NOMO-1 (cell line): ENCODE data around the gene ANKS1A.

Source experiments
- DNase-seq, 2 experiments: peaks; one replicate each; lab custom pipeline; 2025; ENCODE audit not compliant: unreplicated experiment in 2 of 2; lab: John Stamatoyannopoulos, UW

The ANKS1A gene

DNA sequence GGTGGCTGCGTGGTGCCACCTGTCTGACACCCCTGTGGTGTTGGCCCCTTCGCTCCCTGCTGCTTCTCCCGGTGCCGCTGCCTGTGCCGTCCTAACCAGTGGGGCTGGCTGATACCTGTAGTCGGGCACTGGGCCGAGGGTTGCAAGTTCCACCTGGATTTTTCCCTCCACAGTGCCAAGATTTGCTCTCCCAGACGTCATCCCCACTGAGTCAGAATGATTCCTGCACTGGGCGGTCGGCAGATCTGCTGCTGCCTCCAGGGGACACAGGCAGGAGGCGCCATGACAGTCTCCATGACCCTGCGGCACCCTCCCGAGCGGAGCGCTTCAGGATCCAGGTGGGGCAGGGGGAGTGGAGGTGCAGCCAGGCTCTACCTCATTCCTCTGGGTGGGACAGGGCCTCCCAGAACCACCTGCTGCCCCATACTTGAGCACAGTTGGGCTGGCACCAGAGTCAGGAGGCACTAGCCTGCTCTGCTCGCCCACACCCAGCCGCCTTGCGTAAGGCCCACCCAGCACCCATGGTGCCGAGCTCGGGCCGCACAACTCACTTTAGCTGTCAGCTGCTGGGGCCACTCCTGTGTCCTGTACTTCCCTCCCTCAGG lies 191.9 kb downstream of the ANKS1A start:
- no peak for DNase-seq

GRCh38 chr6:35081426-35081851 lies 192.4 kb downstream of the ANKS1A start:
- DNase-seq, result peak; percentile 76 to 80

- DNase-seq, result no peak
These were observed 193.1 kb downstream of the ANKS1A start for GRCh38 chr6:35082046-35082732.

DNA sequence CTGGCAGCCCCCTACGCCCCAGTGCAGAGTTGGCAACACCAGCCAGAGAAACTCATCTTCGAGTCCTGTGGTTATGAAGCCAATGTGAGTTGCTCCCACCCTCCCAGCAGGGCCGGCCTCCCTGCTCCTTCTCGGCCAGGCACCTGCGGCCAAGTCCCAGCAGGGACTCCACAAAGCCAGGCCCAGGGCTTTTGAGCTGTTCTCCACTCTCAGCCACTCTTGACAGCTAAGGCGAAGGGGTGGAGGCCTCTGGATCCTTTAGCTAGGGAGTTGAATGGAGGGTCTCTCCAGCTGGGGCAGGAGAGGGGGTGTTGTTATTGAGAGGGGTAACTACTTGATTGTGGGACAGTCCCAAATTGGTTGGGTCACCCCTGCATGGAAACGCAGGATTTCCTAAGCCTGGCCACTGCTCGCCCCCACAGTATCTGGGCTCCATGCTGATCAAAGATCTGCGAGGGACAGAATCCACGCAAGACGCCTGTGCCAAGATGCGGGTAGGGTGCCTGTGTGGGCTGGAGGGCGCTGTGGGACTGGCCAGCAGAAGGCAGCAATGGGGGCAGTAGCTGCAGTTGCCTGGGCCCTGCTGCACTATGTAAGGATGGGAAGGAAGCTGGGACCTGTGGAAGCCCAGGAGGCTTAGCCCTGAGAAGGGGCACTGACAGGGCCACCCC lies 193.8 kb downstream of the ANKS1A start:
- no peak for DNase-seq

- no peak for DNase-seq
These were observed 194.5 kb downstream of the ANKS1A start for GRCh38 chr6:35083507-35083906.

GRCh38 chr6:35084041-35084491 lies 195.0 kb downstream of the ANKS1A start:
- no peak for DNase-seq

DNA sequence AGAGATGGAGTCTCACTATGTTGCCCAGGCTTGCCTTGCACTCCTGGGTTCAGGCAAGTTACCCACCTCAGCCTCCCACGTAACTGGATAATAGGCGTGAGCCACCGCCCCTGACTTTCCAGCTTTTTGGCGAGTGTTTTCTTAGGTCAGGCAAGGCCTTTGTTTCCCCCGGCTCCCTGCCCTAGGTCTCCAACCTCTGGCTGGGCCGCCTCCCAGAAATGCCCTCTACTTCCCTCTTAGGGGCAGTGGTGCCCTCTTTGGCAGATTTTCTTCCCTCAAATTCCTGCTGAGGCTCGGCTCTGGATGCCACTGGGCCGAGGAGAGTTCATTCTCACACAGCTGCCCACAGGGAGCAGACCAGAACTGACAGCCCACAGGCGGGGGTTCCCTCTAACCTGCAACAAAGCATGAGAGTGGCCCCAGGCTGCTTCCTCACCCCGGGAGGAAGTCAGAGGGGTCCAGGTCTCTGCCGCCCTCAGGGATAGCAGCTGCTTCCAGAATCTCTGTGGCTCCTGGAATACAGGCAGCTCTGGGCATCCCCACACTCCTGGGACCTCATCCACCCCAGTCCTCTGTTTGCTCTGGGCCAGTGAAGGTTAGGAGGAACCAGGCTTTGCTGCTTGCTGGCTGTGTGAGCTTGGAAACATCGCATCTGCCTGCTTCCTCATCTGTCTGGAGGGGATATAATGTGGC lies 195.6 kb downstream of the ANKS1A start:
- no peak for DNase-seq

DNA sequence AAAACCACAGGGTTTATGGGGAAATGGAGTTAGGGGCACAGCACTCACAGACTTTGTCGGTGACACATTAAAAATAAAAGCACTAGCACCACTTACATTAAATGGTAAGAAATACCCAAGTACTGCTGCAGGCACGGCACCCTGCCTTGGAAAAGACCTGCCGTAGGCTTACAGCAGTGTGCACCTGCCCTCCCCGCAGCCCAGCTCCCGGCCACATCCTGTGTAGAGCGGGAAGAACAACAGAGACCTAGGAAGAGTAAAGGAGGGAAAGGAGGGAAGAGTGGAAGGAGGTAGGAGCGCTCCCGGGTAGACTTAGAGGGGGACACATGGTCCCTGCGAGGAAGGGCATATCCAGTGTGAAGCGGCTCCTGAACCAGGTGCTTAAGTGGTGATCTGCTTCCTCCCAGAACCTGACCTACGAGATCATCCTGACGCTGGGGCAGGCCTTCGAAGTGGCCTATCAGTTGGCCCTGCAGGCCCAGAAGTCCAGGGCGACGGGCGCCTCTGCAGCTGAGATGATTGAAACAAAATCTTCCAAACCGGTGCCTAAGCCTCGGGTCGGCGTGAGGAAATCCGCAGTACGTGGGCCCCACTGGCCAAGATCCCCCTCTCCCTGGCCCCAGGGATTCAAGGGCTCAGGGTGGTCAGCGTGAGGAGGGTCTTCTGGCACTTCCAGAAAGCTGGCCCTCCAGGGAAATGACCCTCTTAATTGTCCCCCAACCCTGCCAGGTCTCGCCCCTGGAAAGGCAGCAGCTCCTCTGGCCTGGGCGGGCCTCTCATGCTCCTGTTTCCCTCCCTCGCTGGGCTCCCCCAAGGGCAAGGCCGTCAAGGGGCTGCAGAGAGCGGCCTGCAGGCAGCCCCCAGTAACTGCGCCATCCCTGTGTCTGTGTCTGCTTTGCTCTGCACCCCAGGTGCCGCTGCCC lies 196.6 kb downstream of the ANKS1A start:
- no peak for DNase-seq

GRCh38 chr6:35086282-35086632 lies 197.2 kb downstream of the ANKS1A start:
- DNase-seq, result no peak

GRCh38 chr6:35086636-35087360 lies 197.7 kb downstream of the ANKS1A start:
- DNase-seq, result no peak

DNA sequence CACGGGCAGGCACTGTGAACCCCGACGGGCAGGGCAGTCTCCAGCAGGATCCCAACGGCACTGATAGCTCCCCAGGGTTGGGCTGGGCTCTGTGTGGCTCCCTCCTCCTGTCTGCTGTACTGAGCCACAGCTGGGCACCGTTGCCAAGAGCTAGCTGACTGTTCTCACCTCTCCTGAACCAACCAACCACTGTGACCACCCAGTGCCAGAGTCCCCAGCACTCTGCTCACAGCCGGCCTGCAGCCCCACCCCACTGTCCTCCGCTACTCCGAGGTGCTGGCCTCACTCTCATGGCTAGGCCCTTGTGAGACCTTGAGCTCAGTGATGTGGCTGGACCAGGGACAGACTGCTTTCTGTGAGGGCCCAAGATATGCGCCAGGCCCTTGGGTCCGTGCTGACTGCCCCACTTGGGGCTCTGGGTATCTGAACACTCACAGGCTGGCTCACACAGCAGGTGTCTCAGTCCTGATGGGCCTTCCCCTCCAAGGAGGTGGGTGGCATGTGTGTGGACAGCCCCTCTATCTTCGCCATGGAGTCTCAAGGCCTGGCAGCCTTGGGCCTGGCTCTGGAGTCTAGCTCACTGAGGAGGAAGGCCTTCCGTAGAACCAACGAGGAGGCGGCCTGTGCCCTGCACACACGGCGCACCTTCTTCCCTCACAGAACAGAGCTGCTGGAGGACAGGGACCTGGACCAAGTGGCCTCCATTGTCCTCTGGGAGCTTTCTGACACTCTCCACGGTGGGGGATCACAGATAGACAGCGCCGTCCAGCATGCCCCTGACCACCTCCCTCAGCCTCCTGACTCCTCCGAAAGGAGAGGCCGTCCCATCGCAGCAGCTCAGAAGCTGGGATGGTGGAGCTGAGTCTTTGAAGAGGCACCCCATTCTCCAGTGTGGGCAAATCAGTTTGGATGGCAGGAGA lies 198.6 kb downstream of the ANKS1A start:
- DNase-seq, result no peak

DNA sequence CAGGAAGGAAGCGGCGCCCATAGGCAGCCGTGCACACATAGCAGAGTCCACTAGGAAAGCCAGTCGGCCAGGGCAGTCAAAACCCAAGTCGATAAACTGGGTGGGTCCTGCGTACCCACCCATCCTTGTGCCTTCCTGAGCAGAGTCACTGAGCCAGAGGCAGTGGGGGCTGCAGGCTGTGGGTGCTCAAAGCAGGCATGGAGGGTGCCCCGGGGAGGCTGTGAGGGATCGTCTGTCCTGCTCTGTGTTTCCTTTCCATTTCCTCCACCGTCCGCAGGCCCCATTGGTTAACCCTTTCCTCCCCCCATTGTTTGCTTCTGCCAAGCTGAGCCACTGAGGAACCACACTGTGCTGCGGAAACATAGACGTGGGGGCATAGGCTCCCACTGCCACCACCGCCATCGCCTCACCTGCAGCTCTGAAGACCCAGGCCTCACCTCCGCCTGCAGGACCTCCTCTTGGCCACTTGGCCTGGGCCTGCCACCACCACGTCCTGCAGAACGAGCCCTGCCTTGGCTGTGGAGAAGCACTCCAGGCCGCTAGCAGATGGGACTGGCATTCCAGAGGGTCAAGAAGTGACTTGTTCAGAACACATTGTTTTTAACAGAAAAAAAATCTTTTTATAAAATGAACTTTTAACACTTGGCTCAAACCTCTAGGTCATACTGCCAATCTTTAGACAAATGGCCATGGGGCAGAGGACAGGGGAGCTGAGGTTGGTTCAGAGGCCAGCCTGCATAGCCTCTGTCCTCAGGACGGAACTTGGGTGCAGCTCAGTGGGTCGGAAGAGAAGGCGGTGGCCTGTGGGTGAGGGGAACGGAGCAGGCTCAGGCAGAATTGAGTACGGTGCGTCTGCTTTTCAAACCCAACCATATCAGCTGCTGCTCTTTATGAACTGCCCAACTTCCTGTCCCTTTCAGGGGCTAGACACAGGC lies 199.5 kb downstream of the ANKS1A start:
- DNase-seq, result no peak

DNA sequence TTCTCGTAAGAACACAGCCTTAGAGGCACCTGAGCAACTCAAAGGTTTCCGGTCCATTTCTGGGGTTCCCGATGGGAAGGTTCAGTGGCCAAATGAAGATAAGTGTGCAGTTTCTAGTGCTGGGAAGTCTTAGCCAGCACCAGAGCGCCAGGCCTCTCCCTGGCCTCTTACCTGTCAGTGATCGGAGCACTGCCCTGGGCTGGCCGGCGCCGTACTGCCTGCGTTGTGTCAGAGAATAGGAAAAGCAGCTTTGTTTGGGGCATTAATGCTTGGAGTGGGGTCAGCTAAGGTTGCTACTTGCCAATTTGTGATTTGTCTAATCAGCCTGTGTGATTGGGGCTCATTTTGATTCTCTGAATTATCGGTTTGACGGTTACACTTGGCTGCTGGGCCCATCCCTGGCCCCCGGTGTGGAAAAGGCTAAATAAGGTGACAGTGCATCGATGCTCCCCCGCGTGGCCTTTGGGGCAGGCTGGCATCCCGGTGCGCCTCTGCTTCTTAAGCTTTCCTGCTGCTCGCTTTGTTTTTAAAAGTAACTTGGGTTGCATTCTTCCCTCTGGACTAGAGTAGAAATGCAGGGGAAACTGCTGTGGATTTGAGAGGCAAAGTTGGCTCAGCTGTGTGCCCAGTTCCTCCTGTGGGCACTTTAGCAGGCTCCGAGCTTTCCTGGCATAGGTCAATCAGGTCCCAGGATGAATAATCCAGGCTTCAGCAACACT lies 200.3 kb downstream of the ANKS1A start:
- no peak for DNase-seq

DNA sequence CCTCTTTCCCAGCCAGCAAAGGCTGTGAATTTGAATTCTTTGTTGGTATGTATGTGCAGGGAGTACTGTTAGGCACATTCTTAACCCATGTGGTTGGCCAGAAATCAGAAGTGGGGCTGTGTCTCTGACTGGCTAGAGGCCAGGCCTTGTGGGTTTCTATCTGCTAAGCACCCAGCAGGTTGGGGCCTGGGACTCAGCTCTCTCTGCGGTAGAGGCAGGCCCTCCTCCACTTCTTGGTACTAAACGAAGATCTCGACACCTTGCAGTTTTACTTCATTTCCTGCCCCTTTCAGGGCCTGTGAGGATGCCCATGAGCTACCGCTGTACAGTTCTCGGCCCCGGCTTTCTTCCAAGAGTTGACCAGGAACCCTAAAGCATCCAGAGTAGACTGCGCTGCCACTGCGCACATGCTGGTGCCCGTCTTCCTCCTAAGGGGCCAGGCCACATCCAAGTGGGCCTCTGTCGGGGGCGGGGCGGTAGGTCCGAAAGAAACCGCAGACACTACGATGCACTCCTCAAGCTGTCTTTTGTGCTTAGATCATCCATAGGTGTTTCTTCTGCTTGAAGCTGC lies 201.0 kb downstream of the ANKS1A start:
- no peak for DNase-seq

DNA sequence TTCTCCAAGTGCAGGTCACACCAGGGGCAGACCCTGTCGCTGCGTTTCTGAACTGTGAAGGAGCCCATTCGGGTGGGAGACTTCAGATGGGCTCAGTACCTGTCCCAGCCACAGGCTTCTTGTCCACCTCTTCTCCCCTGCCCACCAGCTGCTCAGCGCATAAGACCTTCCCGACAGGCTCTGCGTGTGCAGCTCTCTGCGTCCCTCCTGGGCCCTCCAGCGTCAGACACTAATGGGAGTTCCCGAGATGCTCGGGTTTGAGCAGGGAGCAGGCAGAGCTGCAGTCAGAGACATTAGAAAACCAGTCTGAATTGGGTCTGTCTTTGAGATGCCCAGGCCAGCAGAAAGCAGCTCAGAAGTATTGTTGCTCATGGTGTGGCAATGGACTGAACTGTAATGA lies 201.7 kb downstream of the ANKS1A start:
- DNase-seq, result no peak

GRCh38 chr6:35091346-35092083 lies 202.5 kb downstream of the ANKS1A start:
- DNase-seq, result no peak
